ENCODE measurements around the gene COL25A1.
"Not testable (repeated sequence)": the region's sequence is repeated elsewhere in the genome, so short reads cannot be mapped to it uniquely, and the experiment has no call there.

COL25A1 gene

GRCh38 chr4:109163493-109163892 lies 139.0 kb downstream of the COL25A1 start:
- no peak for DNase-seq

- no peak for DNase-seq
These were observed 139.7 kb downstream of the COL25A1 start for GRCh38 chr4:109162759-109163158.

GRCh38 chr4:109160494-109160893 lies 142.0 kb downstream of the COL25A1 start:
- DNase-seq, result no peak

GRCh38 chr4:109157696-109158095 lies 144.8 kb downstream of the COL25A1 start:
- DNase-seq, result no peak

- no peak for DNase-seq
These were observed 145.3 kb downstream of the COL25A1 start for GRCh38 chr4:109157205-109157604.

- no peak for DNase-seq
These were observed 146.1 kb downstream of the COL25A1 start for GRCh38 chr4:109156356-109156755.

- no peak for DNase-seq
These were observed 146.7 kb downstream of the COL25A1 start for GRCh38 chr4:109155682-109156283.

GRCh38 chr4:109155084-109155483 lies 147.4 kb downstream of the COL25A1 start:
- no peak for DNase-seq

GRCh38 chr4:109154424-109154823 lies 148.0 kb downstream of the COL25A1 start:
- DNase-seq, result no peak

GRCh38 chr4:109149836-109150235 lies 152.6 kb downstream of the COL25A1 start:
- no peak for DNase-seq

GRCh38 chr4:109148577-109149075 lies 153.8 kb downstream of the COL25A1 start:
- DNase-seq, result no peak

- DNase-seq, result no peak
These were observed 155.3 kb downstream of the COL25A1 start for GRCh38 chr4:109147135-109147534.

- DNase-seq, result no peak
These were observed 156.0 kb downstream of the COL25A1 start for GRCh38 chr4:109146499-109146898.

- DNase-seq, result not testable (repeated sequence)
These were observed 164.3 kb downstream of the COL25A1 start for GRCh38 chr4:109138125-109138524.

- no peak for DNase-seq
These were observed 167.5 kb downstream of the COL25A1 start for GRCh38 chr4:109134921-109135320.

GRCh38 chr4:109134268-109134667 lies 168.2 kb downstream of the COL25A1 start:
- no peak for DNase-seq

- DNase-seq, result no peak
These were observed 170.9 kb downstream of the COL25A1 start for GRCh38 chr4:109131559-109131958.

GRCh38 chr4:109128589-109128988 lies 173.9 kb downstream of the COL25A1 start:
- no peak for DNase-seq

GRCh38 chr4:109127866-109128265 lies 174.6 kb downstream of the COL25A1 start:
- no peak for DNase-seq

GRCh38 chr4:109126856-109127255 lies 175.6 kb downstream of the COL25A1 start:
- no peak for DNase-seq

- DNase-seq, result no peak
These were observed 177.4 kb downstream of the COL25A1 start for GRCh38 chr4:109125084-109125483.

GRCh38 chr4:109123951-109124350 lies 178.5 kb downstream of the COL25A1 start:
- no peak for DNase-seq

- no peak for DNase-seq
These were observed 180.9 kb downstream of the COL25A1 start for GRCh38 chr4:109121561-109121960.

GRCh38 chr4:109119852-109120251 lies 182.6 kb downstream of the COL25A1 start:
- no peak for DNase-seq

GRCh38 chr4:109118635-109119034 lies 183.8 kb downstream of the COL25A1 start:
- no peak for DNase-seq
